ENCODE measurements around the gene VGLL3.

The VGLL3 gene

DNA sequence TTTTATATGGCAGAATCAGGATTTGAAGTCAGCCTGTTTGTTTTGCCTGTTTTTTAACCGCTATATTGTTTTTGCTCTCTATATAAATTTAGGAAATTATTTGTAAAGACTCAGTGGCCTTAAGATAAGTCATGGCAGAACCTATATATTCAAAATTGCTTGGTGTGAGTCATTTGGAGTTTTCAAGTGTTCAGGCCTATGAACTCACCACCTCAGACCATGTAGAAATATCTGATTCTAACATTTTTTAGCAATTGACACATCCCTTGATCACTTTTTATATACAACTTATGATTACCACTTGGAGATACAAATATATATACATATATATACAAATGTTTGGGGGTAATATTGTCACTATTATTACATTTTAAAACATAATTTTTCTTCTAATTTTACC lies 95.7 kb downstream of the VGLL3 start:
- Histone ChIP-seq H3K9me3 (ENCODE audit: insufficient read depth, low read length) (no peaks in the 10 kb centered on the region), H3K4me1 (ENCODE audit: insufficient read depth, insufficient read length) (no peaks in the 10 kb centered on the region), H3K27me3 (ENCODE audit: insufficient read depth, insufficient read length) (no peaks in the 10 kb centered on the region), H3K9ac (ENCODE audit: insufficient read length, low read depth) (no peak overlapping the region), H3K4me3 (ENCODE audit: insufficient read length, low read depth) (no peak overlapping the region), H3K36me3 (ENCODE audit: insufficient read depth, insufficient read length, low read length) (no peaks in the 10 kb centered on the region)
- TF ChIP-seq ZNF274 (IDR thresholded peaks at IDR 0.05; ENCODE audit: low read depth, low read length): no peak
- TF ChIP-seq YY1 (IDR thresholded peaks at IDR 0.05; ENCODE audit: insufficient read depth, insufficient read length): no peak
- TF ChIP-seq SUZ12 (IDR thresholded peaks at IDR 0.05; ENCODE audit: extremely low read depth, insufficient read depth, insufficient read length): no peak
- no peak for DNase-seq (ENCODE audit: low read depth, low spot score)

GRCh38 chr3:86890741-86891396 lies 100.1 kb downstream of the VGLL3 start:
- no peaks in the 10 kb centered on the region for H3K9me3 ChIP-seq (ENCODE audit: insufficient read depth, low read length)
- H3K27me3 ChIP-seq (ENCODE audit: insufficient read depth, insufficient read length): no peaks in the 10 kb centered on the region
- H3K4me3 ChIP-seq (ENCODE audit: insufficient read length, low read depth): no peak overlapping the region
- no peaks in the 10 kb centered on the region for H3K4me1 ChIP-seq (ENCODE audit: insufficient read depth, insufficient read length)
- TF ChIP-seq SUZ12 (IDR thresholded peaks at IDR 0.05; ENCODE audit: extremely low read depth, insufficient read depth, insufficient read length) (no peak), YY1 (IDR thresholded peaks at IDR 0.05; ENCODE audit: insufficient read depth, insufficient read length) (no peak), ZNF274 (IDR thresholded peaks at IDR 0.05; ENCODE audit: low read depth, low read length) (no peak)
- DNase-seq (ENCODE audit: low read depth, low spot score): peak; percentile 79
- H3K9ac ChIP-seq (ENCODE audit: insufficient read length, low read depth): no peak overlapping the region
- no peaks in the 10 kb centered on the region for H3K36me3 ChIP-seq (ENCODE audit: insufficient read depth, insufficient read length, low read length)
